ENCODE results near the gene NCKAP1. TPM values are rescaled to one million over a fixed set of nuclear protein-coding genes. Genes with fewer than 3 reads are reported as not detected.
A peak's percentile ranks its signal among the peaks of the same experiment; 100 is the strongest.
"Not testable (repeated sequence)": the region's sequence is repeated elsewhere in the genome, so short reads cannot be mapped to it uniquely, and the experiment has no call there.

The NCKAP1 gene
- total RNA-seq, 1 donor from 2014 or later = 123 TPM

GRCh38 chr2:182906454-182906853 is 131.8 kb downstream of the NCKAP1 start:
- no peak for DNase-seq

DNA sequence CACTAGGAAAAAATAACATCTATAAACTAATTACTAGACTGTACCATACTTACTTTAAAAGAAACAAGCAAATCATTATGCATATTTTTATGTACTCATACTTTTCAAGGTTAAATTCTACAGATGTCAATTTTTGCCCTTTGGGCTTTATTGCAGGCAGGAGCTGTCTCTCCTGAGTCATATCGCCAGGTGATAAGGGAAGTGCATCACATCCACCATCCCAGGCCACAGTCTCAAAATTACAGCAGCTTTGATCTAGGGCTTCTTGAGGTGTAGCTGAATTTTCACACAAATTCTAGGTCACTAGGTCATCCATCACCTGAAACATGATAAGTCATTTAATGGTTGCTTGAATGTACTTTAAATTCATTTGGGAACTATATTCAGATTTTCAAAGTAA is 133.4 kb downstream of the NCKAP1 start:
- DNase-seq = no peak

DNA sequence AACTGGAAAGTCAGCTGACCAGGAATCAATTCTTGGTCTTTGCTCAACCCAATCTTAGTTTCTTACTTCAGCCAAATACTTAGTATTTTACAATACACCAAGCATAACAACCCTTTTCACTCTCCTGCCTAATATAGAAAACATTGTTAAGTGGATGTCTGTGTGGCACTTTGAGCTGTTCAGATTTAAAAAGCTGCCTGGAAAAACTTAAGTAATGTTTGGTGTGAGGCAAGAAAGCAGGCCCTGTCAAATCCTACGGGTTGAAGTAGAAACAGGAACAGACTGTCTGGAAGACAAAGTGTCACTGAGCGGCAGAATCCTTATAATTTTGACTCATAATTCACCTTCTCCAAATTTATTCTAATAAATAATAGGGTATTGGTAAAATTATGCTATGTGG is 134.7 kb downstream of the NCKAP1 start:
- DNase-seq = no peak

DNA sequence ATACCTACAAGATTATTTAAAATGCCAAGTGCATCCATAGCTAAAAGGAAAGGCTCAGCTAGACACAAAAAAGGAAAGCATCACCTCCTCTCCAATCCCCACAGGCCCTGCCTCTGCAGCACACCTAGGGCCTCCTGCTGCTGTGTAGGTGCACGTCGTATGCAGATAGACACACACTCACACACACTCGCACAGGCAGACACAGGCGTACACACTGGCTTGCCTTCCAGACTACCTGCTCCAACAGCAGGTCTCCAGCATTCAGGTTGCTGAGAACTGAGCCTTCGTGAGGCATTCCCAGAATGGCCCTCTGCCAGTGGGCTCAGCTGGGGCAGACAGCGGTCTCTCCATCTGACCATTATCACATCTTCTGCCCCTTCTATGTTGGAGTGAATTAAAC is 136.5 kb downstream of the NCKAP1 start:
- DNase-seq = no peak

DNA sequence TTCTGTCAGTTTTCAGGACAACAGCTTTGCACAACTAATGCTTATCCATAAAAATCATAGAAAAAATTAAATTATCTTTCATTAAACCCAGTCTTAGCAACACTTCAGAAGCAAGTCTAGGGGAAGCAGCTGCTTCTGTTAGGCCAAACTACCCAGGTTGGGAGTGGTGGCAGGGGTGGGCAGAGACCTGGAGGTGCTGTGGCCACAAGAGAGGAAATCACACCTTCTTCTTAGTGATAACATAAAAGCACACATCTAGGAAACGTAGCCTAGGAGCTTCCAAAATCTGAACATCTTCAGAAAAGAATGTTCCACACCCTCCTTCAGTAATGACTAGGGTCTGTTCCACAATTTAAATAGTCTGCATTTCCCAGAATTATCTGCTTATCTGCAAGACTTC is 139.5 kb downstream of the NCKAP1 start:
- no peak for DNase-seq

- DNase-seq = no peak
These were observed 141.1 kb downstream of the NCKAP1 start for GRCh38 chr2:182897137-182897536.

- no peak for DNase-seq
These were observed 142.5 kb downstream of the NCKAP1 start for GRCh38 chr2:182895798-182896197.

DNA sequence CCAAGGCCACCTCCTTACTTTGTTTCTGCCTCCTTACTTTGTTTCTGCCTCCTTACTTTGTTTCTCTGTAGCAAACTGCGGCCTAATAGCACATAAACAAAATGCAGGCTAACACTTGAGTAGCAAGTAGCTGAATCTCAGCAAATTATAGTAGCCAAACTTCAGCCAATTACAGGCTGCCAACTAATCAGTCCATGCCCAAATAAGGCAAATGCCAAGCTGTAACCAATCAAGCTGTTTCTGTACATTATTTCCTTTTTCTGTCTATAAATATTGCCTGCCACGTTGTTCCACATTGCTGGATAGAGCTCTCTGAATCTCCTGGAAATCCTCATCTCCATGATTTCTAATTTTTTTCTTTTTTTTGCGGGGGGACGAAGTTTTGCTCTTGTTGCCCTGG is 143.1 kb downstream of the NCKAP1 start:
- DNase-seq = no peak

GRCh38 chr2:182894174-182894573 is 144.1 kb downstream of the NCKAP1 start:
- no peak for DNase-seq

GRCh38 chr2:182893666-182894065 is 144.6 kb downstream of the NCKAP1 start:
- DNase-seq = no peak

DNA sequence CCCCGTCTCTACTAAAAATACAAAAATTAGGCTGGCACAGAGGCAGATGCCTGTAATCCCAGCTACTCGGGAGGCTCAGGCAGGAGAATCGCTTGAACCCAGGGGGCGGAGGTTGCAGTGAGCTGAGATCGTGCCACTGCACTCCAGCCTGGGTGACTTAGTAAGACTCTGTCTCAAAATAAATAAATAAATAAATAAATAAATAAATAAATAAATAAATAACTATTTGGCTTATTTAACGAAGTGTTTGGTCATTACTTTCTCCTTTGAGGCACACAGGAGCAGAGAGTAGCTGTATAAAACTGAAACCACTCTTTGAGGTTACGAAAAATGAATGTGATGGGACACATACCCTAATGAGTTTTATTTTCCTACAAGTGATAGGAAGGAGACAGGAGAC is 145.2 kb downstream of the NCKAP1 start:
- not testable (repeated sequence) for DNase-seq

DNA sequence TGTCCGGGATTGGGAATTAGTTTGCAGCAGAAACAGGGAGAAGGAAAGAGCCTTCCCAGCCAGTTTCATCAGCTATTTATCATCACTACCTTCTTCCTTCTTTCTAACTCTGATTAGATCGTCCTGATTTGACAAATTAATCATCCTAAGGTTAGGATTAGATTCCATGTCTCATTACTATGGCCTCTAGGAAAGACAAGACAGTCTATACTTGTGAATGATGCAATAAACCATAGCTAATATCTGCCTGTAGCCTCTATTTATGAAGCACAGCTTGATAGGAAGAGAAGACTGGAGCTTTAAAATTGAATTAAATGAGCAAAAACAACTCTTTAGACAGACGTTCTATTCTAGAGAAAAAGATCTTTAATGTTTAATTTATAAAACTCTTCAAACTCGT is 146.6 kb downstream of the NCKAP1 start:
- DNase-seq = no peak

- DNase-seq = no peak
These were observed 147.4 kb downstream of the NCKAP1 start for GRCh38 chr2:182890773-182891378.

GRCh38 chr2:182890305-182890704 is 148.0 kb downstream of the NCKAP1 start:
- no peak for DNase-seq

DNA sequence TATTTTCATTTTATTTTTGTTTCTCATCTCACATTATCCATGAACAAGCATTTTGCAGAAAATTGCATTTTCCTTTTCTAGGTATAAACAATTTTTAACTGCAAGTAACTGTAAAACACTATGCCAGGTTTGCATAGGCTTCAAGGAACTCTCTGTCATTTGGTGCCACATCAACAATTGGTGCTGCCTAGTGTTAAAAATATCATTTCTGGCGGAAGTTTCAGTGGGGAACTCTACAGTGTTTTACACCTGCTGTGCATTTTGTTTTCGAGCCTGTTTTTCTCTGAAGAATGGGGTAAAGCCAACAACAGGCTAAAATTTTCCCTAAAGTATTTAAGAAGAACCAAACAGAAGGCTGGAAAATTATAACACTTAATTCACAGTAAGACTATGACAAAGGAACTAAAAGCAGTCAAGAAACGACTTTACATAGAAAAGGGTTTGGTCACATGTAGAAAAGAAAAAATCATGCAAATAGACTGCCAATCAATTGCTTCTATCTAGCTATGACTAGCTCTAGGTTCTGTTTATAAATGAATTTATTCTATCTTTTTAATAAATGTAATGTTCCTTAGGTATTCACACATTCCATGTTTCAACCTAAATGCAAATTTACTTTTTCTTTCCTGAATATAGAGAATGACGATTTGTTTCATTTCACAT is 150.4 kb downstream of the NCKAP1 start:
- DNase-seq = no peak

DNA sequence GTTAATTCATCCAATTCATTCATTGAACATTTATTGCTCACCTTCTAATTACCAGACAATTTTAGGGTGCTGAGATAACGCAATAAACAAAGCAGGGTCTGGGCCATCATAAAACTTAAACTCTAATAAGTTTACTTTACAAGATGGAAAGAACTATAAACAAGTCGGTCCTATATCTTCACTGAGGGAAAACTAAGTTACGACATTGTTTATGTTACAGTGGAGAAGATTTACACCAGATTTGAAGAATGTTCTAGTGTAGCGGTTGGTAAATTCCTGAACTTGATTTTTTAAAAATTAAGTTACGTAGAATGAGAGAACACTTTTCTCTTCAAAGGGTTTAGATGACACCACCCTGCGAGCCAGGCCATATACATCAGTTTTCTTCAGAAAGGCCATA is 151.2 kb downstream of the NCKAP1 start:
- DNase-seq = no peak

DNA sequence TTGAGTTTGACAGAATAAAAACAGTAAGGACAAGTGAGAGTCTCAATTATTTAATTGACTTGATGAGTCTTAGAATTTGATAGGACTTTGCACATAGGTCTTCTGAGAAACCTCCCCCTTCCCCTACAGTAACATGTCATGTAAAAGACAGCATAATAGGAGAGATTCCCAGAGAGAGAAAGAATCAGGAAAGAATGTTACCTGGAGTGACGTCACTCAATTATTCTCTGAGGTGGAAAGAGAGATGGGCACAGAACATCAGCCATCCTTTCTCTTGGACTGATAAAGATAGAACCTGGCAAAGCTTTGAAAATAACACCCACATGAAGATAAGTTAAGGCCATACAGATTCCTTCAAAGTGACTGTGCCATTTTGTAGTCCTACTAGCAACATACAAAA is 152.5 kb downstream of the NCKAP1 start:
- DNase-seq = no peak

DNA sequence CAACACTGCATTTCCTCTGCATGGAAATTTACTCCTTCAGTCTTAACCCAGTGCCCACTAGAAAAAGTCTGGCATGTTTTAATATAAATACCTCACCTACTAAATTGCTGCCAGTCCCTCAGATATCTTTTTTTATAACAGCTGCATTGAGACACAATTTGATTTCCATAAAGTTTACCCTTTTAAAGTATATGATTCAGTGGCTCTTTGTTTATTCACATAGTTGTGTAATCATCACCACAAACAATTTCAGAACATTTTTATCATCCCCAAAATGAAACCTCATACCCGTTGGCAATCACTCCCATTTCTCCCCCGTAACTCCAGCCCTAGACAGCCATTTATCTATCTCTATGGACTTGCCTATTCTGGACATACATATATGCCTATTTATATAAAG is 154.8 kb downstream of the NCKAP1 start:
- DNase-seq = no peak

DNA sequence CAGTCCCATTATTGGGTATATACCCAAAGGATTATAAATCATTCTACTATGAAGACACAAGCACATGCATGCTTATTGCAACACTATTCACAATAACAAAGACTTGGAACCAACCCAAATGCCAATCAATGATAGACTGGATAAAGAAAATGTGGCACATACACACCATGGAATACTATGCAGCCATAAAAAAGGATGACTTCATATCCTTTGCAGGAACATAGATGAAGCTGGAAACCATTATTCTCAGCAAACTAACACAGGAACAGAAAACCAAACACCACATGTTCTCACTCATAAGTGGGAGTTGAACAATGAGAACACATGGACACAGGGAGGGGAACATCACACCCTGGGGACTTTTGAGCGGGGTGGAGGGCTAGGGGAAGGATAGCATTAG is 158.2 kb downstream of the NCKAP1 start:
- not testable (repeated sequence) for DNase-seq

DNA sequence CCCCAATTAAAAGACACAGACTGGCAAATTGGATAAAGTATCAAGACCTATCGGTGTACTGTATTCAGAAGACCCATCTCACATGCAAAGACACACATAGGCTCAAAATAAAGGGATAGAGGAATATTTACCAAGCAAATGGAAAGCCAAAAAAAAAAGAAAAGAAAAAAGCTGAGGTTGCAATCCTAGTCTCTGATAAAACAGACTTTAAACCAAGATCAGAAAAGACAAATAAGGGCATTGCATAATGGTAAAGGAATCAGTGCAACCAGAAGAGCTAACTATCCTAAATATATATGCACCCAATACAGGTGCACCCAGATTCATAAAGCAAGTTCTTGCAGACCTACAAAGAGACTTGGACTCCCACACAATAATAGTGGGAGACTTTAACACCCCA is 161.6 kb downstream of the NCKAP1 start:
- not testable (repeated sequence) for DNase-seq

DNA sequence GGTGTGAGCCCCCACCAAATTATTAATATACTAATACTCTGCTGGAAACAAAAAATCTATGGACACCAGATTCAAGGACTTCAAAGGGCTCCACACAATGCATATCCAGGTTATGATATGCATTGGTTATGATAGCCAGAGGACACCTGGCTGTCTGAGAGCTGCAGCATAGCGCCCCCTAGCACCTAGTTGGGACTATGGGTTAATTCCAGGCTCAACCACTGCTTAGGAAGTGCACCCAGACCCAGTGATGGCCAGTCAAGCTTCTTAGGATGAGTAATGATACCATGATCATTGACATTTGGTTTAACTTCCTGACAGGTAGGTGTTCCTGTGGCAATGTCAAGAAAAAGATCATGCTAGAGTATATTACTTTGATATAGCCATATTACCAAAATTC is 168.0 kb downstream of the NCKAP1 start:
- DNase-seq = no peak

- peak; percentile 11 for DNase-seq
These were observed 170.0 kb downstream of the NCKAP1 start for GRCh38 chr2:182868054-182868796.

DNA sequence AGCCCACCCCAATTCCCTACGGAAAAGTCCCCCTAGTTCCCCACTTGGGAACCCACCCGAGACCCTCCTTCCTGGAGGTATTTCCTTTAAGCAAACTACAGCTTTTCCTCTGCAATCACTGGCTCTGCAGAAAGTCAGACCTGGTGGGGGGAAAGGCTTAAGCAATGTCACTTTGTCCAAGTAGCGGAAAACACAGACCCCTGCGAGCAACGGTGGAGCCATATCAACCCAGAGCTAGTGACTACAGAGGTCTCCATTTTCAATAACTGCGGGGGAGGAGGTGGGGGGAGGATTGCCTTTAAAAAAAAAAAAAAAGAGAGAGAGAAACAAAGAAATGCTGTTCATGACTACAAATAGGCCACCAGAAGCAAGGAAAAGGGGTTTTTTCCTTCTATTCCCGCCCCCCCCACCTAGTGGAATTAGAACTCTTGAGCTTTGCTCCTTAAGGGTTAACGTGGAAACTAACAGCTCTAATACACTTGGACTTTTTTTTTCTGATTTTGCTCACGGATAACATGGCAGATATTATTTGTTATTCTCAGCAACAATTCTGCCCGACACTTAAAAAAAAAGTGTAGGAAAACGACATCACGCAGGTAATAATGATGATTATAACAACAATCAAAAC is 170.7 kb downstream of the NCKAP1 start:
- no peak for DNase-seq
